GM12878 (cell line): ENCODE results near the gene CUEDC1. TPM values are rescaled to one million over a fixed set of nuclear protein-coding genes. Genes with fewer than 3 reads are reported as not detected.

ENCODE experiments used
- ASH2L ChIP-seq: fragments of 300-600, 200-600 bp; sonication (generic); IDR thresholded peaks from 2 replicates; pipeline ENCODE4 v1.6.1; 2017; ENCODE audit warnings: low read depth, mild to moderate bottlenecking, borderline replicate concordance
- CBFB ChIP-seq: IDR thresholded peaks from 2 replicates; pipeline ENCODE4 v1.6.1; 2016; ENCODE audit warnings: antibody characterized with exemption, low read depth
- CBX5 ChIP-seq: sonication (generic); IDR thresholded peaks from 2 replicates; pipeline ENCODE4 v1.6.1; 2016; ENCODE audit warnings: low read depth, moderate library complexity, mild to moderate bottlenecking, inconsistent platforms
- CHD4 ChIP-seq: fragments of 200-600 bp; sonication (generic); IDR thresholded peaks from 2 replicates; pipeline ENCODE4 v1.6.1; 2016; ENCODE audit warnings: mild to moderate bottlenecking
- ETV6 ChIP-seq, 2 experiments: fragments of 450-650 bp in 1 of 2; IDR thresholded peaks in 1 of 2; conservative IDR thresholded peaks in 1 of 2; 2 replicates each; pipeline ENCODE4 v1.6.1; 2014; ENCODE audit warnings: antibody characterized with exemption in 1 of 2, borderline replicate concordance in 1 of 2, low read depth in 1 of 2, mild to moderate bottlenecking in 1 of 2, moderate library complexity in 1 of 2
- IRF5 ChIP-seq: fragments of 450-650 bp; IDR thresholded peaks from 2 replicates; pipeline ENCODE4 v1.6.1; 2017; ENCODE audit warnings: borderline replicate concordance
- KAT2A ChIP-seq: conservative IDR thresholded peaks from 2 replicates; pipeline ENCODE4 v1.6.1; 2011; ENCODE audit warnings: low read depth, low read length; ENCODE audit not compliant: control insufficient read depth
- LARP7 ChIP-seq: fragments of 450-650 bp; IDR thresholded peaks from 2 replicates; pipeline ENCODE4 v1.6.1; 2017; ENCODE audit warnings: mild to moderate bottlenecking
- MTA3 ChIP-seq: IDR thresholded peaks from 2 replicates; pipeline ENCODE4 v1.6.1; 2012; ENCODE audit warnings: low read length, inconsistent platforms, borderline replicate concordance
- MYC ChIP-seq: IDR thresholded peaks from 2 replicates; pipeline ENCODE4 v1.6.1; 2011; ENCODE audit warnings: mild to moderate bottlenecking, low read length, moderate library complexity, inconsistent platforms; ENCODE audit not compliant: insufficient read depth, insufficient replicate concordance, insufficient read length, severe bottlenecking
- NFXL1 ChIP-seq: fragments of 450-650 bp; IDR thresholded peaks from 2 replicates; pipeline ENCODE4 v1.6.1; 2017; ENCODE audit warnings: antibody characterized with exemption, mild to moderate bottlenecking, borderline replicate concordance
- NFYB ChIP-seq: IDR thresholded peaks from 2 replicates; pipeline ENCODE4 v1.6.1; 2011; ENCODE audit warnings: low read depth, mild to moderate bottlenecking, low read length, improper control_type of control experiment, moderate library complexity; ENCODE audit not compliant: insufficient read depth
- POU2F2 ChIP-seq: IDR thresholded peaks from 3 replicates; pipeline ENCODE4 v1.6.1; 2011; ENCODE audit warnings: low read depth, mild to moderate bottlenecking, low read length, borderline replicate concordance
- PRDM15 ChIP-seq: fragments of 450-650 bp; formaldehyde crosslinking; IDR thresholded peaks from 2 replicates; pipeline ENCODE4 v1.4.0; 2020; ENCODE audit warnings: mild to moderate bottlenecking, moderate library complexity
- RAD51 ChIP-seq: fragments of 450-650 bp; IDR thresholded peaks from 2 replicates; pipeline ENCODE4 v1.6.1; 2016; ENCODE audit warnings: moderate library complexity, mild to moderate bottlenecking, inconsistent platforms
- SMAD5 ChIP-seq: IDR thresholded peaks from 2 replicates; pipeline ENCODE4 v1.6.1; 2016; ENCODE audit warnings: antibody characterized with exemption, low read depth
- SUPT20H ChIP-seq: IDR thresholded peaks from 2 replicates; pipeline ENCODE4 v1.6.1; 2011; ENCODE audit warnings: low read depth, mild to moderate bottlenecking, low read length, moderate library complexity, borderline replicate concordance; ENCODE audit not compliant: control insufficient read depth
- TCF7 ChIP-seq: IDR thresholded peaks from 2 replicates; pipeline ENCODE4 v1.6.1; 2014; ENCODE audit warnings: antibody characterized with exemption, borderline replicate concordance
- WRNIP1 ChIP-seq: IDR thresholded peaks from 2 replicates; pipeline ENCODE4 v1.6.1; 2011; ENCODE audit warnings: low read depth, low read length, improper control_type of control experiment, borderline replicate concordance
- ZNF592 ChIP-seq: fragments of 450-650 bp; IDR thresholded peaks from 2 replicates; pipeline ENCODE4 v1.6.1; 2017; ENCODE audit warnings: mild to moderate bottlenecking, moderate library complexity
- polyA plus RNA-seq, 11 experiments: library from polyadenylated mRNA; depleted of rRNA in 4 of 11; unstranded in 6 of 11; stranded (reverse) in 5 of 11; fragments of >200 nt; fragmentation: Nextera tagmentation in 4 of 11; fragmentation: Illumina TruSeq in 1 of 11; extraction: Ambion mirVana in 4 of 11; extraction: Trizol in 1 of 11; gene quantifications; 1 replicate in 1 of 11; 2 replicates in 10 of 11; pipeline versions ENCODE4 v1.2.1 to v1.2.3, GENCODE V29; 2011 to 2016; ENCODE audit warnings: inconsistent platforms in 2 of 11, missing spikeins in 2 of 11, low read depth in 1 of 11
- total RNA-seq, 4 experiments: library from RNA; depleted of rRNA in 3 of 4; stranded (reverse); fragments of >200 nt in 3 of 4; fragmentation: Illumina TruSeq in 1 of 4; extraction: Trizol in 1 of 4; gene quantifications; 2 replicates each; pipeline versions ENCODE4 v1.2.1 to v1.2.3, GENCODE V29; 2013 to 2021

CUEDC1 gene
- total and polyA plus RNA-seq, 10 of the 15 experiments (the other 5 are each of a cell fraction or from before 2014, with no cell fraction given): 0.24 to 7.4 (median 1.8) TPM

GRCh38 chr17:57849874-57850754 is 105.1 kb downstream of the CUEDC1 start, which contains the start of gene MRPS23 (continued):
- TF ChIP-seq ZNF592 (no peak), SUPT20H (no peak), MYC (no peak), NFXL1 (0 out of 2 replicates have a peak, but pooled peaks have one; percentile 14), ETV6 (conservative IDR thresholded peaks at IDR 0.05 in 1 of 2, IDR thresholded peaks at IDR 0.05 in 1 of 2; ENCODE audit: borderline replicate concordance in 1 of 2, low read depth in 1 of 2) (peak in 1 of 2 experiments; percentile 71; a peak in 1 of 4 replicates), IRF5 (no peak), MTA3 (no peak), KAT2A (no peak), RAD51 (peak; percentile 87), CHD4 (no peak), LARP7 (0 out of 2 replicates have a peak, but pooled peaks have one; percentile 28), SMAD5 (peak; percentile 55), PRDM15 (no peak), POU2F2 (peak; percentile 78), WRNIP1 (no peak), CBFB (peak; percentile 96), ASH2L (peak; percentile 59; the same call in 1 of the 2 replicates), NFYB (no peak), TCF7 (no peak; the same call in 1 of the 2 replicates), CBX5 (peak; percentile 88)
